ENCODE results near the gene EP300. TPM values are rescaled to one million over a fixed set of nuclear protein-coding genes. Genes with fewer than 3 reads are reported as not detected.

The EP300 gene
- total RNA-seq, 1 donor from 2014 or later = 159 TPM

- TF ChIP-seq, protein P1, sequence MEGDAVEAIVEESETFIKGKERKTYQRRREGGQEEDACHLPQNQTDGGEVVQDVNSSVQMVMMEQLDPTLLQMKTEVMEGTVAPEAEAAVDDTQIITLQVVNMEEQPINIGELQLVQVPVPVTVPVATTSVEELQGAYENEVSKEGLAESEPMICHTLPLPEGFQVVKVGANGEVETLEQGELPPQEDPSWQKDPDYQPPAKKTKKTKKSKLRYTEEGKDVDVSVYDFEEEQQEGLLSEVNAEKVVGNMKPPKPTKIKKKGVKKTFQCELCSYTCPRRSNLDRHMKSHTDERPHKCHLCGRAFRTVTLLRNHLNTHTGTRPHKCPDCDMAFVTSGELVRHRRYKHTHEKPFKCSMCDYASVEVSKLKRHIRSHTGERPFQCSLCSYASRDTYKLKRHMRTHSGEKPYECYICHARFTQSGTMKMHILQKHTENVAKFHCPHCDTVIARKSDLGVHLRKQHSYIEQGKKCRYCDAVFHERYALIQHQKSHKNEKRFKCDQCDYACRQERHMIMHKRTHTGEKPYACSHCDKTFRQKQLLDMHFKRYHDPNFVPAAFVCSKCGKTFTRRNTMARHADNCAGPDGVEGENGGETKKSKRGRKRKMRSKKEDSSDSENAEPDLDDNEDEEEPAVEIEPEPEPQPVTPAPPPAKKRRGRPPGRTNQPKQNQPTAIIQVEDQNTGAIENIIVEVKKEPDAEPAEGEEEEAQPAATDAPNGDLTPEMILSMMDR (IDR thresholded peaks at IDR 0.05) = no peak
- Mint-ChIP-seq H3K27me3 (no peaks in the 10 kb centered on the region), H3K36me3 (ENCODE audit: low read depth) (peaks cover 56% of the 10 kb centered on the region), H3K4me1 (no peaks in the 10 kb centered on the region), H3K4me3 (no peak overlapping the region), H3K9me3 (no peaks in the 10 kb centered on the region), H3K27ac (no peak overlapping the region)
- ATAC-seq (ENCODE audit: low read depth) (no peak), DNase-seq (no peak)
- CTCF ChIA-PET = no interaction called here
- POLR2A ChIA-PET = no interaction called here
- intact Hi-C loops (cut with micrococcal nuclease) = no loop called here
Measured at GRCh38 chr22:41229215-41229614, 136.8 kb downstream of the EP300 start.

Other genes with a start within 250 kb of the EP300 start
- 183 and 221 TPM in 2 replicates for gene ST13, start 236.0 kb upstream of the EP300 start, total RNA-seq
- 20.3 and 20.8 TPM in 2 replicates for gene XPNPEP3, start 235.4 kb upstream of the EP300 start, total RNA-seq
- not detected in 2 replicates for gene DNAJB7, start 230.5 kb upstream of the EP300 start, total RNA-seq
- gene RBX1, start 141.2 kb upstream of the EP300 start, total RNA-seq = 78.6 and 78.9 TPM in 2 replicates
- gene L3MBTL2, start 112.7 kb downstream of the EP300 start, total RNA-seq = 39.9 and 42.3 TPM in 2 replicates
- 0.10 TPM in 1 of 2 replicates, not detected in the other for gene CHADL, start 148.3 kb downstream of the EP300 start, total RNA-seq
- gene RANGAP1, start 193.6 kb downstream of the EP300 start, total RNA-seq = 48.9 and 56.4 TPM in 2 replicates
- 54.0 and 58.2 TPM in 2 replicates for gene ZC3H7B, start 208.9 kb downstream of the EP300 start, total RNA-seq